ENCODE data around the gene SMIM23.

The SMIM23 gene

DNA sequence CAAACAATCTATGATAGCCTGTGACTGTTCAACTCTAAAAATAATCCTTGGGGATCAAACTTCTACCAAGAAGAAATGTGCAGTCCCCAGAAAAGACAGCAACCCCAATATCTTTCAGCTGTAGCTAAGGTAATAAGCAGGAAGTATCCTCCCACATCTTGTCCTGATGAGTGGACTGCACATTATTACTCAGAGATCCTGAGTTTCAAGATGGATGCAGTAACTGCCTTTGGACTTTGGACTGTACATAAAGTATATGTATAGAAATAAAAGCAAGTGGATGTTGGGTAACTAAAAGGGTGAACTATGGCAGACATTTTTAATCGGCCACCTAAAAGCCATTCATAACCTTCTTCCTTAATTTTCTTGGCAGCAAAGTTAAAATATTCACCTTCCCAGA is 45.1 kb downstream of the SMIM23 start:
- TF ChIP-seq, protein P1, sequence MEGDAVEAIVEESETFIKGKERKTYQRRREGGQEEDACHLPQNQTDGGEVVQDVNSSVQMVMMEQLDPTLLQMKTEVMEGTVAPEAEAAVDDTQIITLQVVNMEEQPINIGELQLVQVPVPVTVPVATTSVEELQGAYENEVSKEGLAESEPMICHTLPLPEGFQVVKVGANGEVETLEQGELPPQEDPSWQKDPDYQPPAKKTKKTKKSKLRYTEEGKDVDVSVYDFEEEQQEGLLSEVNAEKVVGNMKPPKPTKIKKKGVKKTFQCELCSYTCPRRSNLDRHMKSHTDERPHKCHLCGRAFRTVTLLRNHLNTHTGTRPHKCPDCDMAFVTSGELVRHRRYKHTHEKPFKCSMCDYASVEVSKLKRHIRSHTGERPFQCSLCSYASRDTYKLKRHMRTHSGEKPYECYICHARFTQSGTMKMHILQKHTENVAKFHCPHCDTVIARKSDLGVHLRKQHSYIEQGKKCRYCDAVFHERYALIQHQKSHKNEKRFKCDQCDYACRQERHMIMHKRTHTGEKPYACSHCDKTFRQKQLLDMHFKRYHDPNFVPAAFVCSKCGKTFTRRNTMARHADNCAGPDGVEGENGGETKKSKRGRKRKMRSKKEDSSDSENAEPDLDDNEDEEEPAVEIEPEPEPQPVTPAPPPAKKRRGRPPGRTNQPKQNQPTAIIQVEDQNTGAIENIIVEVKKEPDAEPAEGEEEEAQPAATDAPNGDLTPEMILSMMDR (IDR thresholded peaks at IDR 0.05; ENCODE audit: low read depth, low read length), result no peak
- in situ Hi-C loops (cut with HindIII; ENCODE audit: low sequenced_read_pairs), result no loop called here
- no peak for DNase-seq (ENCODE audit: low read depth, low spot score)
- no peak overlapping the region for H3K4me3 ChIP-seq (ENCODE audit: low read depth, low read length)

DNA sequence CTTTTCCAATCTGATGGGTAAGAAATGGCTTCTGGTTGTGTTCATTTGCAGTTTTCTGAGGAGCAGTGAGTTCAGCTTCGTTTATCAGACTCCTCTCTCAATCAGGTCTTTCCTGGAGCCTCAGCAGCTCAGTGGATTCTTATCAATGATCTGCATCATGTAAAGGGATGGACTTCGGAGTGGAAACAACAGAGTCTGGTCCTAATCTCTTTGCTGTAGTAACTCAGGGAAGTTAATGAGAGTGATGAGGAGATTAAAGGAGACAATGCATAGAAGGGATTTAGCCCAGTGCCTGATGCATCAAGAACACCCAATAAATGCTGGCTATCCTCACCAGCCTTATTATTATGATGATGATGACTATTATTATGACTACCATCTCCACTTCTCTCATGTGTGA is 47.2 kb downstream of the SMIM23 start:
- H3K4me3 ChIP-seq (ENCODE audit: low read depth, low read length), result no peak overlapping the region
- in situ Hi-C loops (cut with HindIII; ENCODE audit: low sequenced_read_pairs), result no loop called here
- TF ChIP-seq, protein P1 (IDR thresholded peaks at IDR 0.05; ENCODE audit: low read depth, low read length), result no peak
- DNase-seq (ENCODE audit: low read depth, low spot score), result no peak

DNA sequence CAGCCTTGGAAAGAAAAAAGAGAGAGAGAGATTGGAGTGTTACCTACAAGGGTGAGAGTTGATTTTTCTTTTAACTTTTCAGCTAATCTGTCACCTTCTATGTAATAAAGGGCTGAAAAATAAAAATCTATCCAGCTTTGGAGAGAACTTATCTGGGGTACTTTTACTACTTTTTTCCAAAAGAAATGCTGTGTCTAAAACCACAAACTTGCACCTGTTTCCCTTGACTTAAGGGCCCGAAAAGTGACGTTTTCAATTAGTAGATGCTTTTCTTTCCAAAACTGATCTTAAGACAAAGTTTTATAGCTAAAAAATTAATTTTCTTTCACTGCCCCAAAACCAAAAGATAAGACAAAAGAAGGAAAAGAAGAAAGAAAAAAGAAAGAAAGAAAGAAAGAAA is 48.8 kb downstream of the SMIM23 start:
- no peak for DNase-seq (ENCODE audit: low read depth, low spot score)
- H3K4me3 ChIP-seq (ENCODE audit: low read depth, low read length), result no peak overlapping the region
- in situ Hi-C loops (cut with HindIII; ENCODE audit: low sequenced_read_pairs), result no loop called here
- TF ChIP-seq, protein P1 (IDR thresholded peaks at IDR 0.05; ENCODE audit: low read depth, low read length), result no peak

DNA sequence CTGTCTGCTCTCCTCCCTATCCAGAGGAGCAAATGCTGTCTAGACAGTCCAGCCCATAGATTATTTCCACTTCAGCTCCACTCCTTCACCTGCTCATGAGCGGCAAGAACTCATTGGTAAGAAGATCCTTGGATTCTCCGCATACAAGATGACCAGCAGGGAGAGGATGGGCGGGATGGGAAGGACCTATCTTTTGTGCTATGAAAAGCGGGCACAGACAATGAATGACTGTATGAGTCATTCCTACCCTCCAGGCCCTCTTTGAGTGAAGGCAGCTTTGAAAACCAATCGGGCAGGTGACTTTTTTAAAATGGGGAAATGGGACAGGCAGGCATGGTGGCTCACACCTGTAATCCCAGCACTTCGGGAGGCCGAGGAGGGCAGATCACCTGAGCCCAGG is 49.4 kb downstream of the SMIM23 start:
- DNase-seq (ENCODE audit: low read depth, low spot score), result no peak
- TF ChIP-seq, protein P1 (IDR thresholded peaks at IDR 0.05; ENCODE audit: low read depth, low read length), result no peak
- H3K4me3 ChIP-seq (ENCODE audit: low read depth, low read length), result no peak overlapping the region
- in situ Hi-C loops (cut with HindIII; ENCODE audit: low sequenced_read_pairs), result no loop called here

DNA sequence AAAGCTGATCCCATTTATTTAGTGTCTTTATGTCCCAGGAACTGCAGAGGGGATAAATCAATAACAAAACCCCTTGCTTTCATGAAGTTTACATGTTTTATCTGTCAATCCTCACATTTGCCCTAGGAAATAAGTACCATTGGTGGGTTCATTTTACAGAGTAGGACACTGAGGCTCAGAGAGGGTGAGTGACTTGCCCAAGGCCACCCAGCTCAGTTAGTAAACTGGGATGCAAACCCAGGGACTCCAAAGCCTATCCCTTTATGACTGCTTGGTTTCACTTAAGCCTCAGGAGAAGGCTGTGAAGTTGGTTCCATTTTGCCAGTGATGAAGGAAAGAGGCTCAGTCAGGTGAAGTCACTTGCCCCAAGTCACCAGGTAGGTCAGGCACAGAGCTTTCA is 51.9 kb downstream of the SMIM23 start:
- no peak overlapping the region for H3K4me3 ChIP-seq (ENCODE audit: low read depth, low read length)
- TF ChIP-seq, protein P1 (IDR thresholded peaks at IDR 0.05; ENCODE audit: low read depth, low read length), result no peak
- no peak for DNase-seq (ENCODE audit: low read depth, low spot score)
- in situ Hi-C loops (cut with HindIII; ENCODE audit: low sequenced_read_pairs), result no loop called here

DNA sequence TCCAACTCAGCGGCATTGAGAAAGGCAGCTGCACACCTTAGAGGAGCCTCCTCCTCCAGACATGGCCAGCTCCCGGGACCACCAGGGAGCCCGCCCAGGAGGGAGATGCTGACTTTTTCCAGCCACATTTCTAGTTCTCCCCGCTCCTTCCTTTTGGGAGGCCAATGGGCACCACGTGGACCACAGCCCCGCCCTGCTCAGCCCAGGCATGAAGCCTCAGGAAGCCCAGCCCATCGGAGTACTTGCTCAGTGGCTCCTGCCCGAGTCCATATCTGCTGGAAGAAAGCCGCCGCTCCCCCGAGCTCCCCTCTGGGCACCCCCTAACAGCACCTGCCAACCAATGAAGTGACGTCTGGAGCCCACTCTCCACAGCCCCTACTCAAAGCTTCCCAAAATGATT is 52.4 kb downstream of the SMIM23 start:
- H3K4me3 ChIP-seq (ENCODE audit: low read depth, low read length), result no peak overlapping the region
- DNase-seq (ENCODE audit: low read depth, low spot score), result no peak
- TF ChIP-seq, protein P1 (IDR thresholded peaks at IDR 0.05; ENCODE audit: low read depth, low read length), result no peak
- in situ Hi-C loops (cut with HindIII; ENCODE audit: low sequenced_read_pairs), result no loop called here

DNA sequence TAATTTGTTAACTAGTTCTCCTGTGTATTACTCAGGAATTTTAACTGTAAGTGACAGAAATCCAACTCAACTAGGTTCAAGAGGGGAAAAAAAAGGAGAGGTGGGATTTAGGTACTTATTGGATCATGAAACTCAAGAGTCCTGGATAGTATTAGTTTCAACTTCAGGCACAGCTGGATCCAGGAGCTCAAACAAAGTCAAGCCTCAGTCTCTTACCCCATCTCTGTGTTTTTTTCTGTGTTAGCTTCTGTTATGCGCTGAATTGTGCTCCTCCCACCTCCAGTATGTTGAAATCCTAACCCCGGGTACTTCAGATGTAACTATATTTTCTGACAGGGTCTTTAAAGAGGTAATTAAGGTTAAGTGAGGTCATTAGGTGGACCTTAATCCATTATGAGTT is 53.5 kb downstream of the SMIM23 start:
- in situ Hi-C loops (cut with HindIII; ENCODE audit: low sequenced_read_pairs), result no loop called here
- DNase-seq (ENCODE audit: low read depth, low spot score), result no peak
- TF ChIP-seq, protein P1 (IDR thresholded peaks at IDR 0.05; ENCODE audit: low read depth, low read length), result no peak
- H3K4me3 ChIP-seq (ENCODE audit: low read depth, low read length), result no peak overlapping the region
